ENCODE measurements around the gene IRX2. TPM values are rescaled to one million over a fixed set of nuclear protein-coding genes. Genes with fewer than 3 reads are reported as not detected.

IRX2 gene
- total and polyA plus RNA-seq, 10 of the 15 experiments (the other 5 are each of a cell fraction or from before 2014, with no cell fraction given), result not detected

DNA sequence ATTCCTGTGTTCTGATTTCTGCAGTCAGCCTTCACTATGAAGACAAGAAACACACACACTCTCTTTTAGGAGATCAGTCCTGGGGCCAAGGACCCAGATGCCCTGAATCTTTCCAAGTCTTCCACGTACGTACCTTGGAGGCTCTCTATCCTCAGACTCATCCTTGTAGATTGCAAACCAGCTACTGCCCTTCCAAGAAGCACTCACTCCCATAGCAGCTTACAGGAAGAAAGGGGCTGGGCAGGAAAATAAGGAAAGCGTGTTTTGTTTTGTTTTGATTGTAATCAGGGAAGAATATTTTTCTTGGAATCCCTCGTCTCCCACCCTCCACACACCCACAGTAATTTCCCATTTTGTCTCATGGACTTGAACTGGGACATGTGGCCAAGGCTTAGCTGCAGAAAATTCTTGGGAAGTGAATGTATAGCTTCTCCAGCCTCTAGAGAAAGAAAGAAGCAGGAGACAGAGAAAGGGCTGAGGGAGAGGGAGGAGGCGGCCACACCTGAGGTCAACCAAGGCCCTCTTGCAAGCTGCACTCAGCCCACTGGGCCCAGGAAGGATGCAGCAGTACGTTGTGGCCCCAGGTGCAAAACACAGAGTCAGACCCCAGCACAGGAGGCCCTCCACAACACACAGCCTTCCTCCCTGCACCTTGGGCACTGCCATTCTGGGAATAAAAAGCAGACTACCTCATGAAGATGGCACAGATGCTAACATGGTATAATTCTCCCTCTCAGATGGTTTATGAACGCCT, 29.9 kb downstream of the IRX2 start:
- BruUV-seq (replicated peaks), result no TSS peak
- Histone ChIP-seq H3K4me3 (no peak overlapping the region), H3K27me3 (replicated peaks in 1 of 2; ENCODE audit: control insufficient read depth in 2 of 2, insufficient read depth in 2 of 2, low read length in 1 of 2) (no peaks in the 10 kb centered on the region), H3K9me3 (replicated peaks; ENCODE audit: control insufficient read depth, insufficient read depth, low read length) (no peaks in the 10 kb centered on the region; the same call in 2 of the 3 replicates), H2AFZ (ENCODE audit: control insufficient read depth, low read depth, low read length) (no peak overlapping the region), H3K36me3 (ENCODE audit: control insufficient read depth in 2 of 2, insufficient read depth in 2 of 2, low read length in 1 of 2) (no peaks in the 10 kb centered on the region), H3K9ac (ENCODE audit: control insufficient read depth, insufficient read depth, low read length) (no peak overlapping the region), H3K79me2 (ENCODE audit: control insufficient read depth, insufficient read depth, low read length) (no peaks in the 10 kb centered on the region), H3K27ac (ENCODE audit: control insufficient read depth, insufficient read depth) (no peak overlapping the region), H3K4me1 (ENCODE audit: control insufficient read depth, insufficient read depth, low read length) (no peaks in the 10 kb centered on the region), H3K4me2 (ENCODE audit: control insufficient read depth, insufficient read depth) (no peak overlapping the region), H4K20me1 (ENCODE audit: control insufficient read depth, insufficient read depth) (no peaks in the 10 kb centered on the region)
- intact Hi-C loops (cut with micrococcal nuclease; ENCODE audit: unreplicated experiment), result no loop called here
- ATAC-seq, result no peak
- ChIA-PET RAD21 (ENCODE audit: unreplicated experiment) (no interaction called here), CTCF (no interaction called here), POLR2A (no interaction called here), SMC1A (ENCODE audit: uncharacterized antibody, unreplicated experiment) (no interaction called here)
- no peak for FAIRE-seq
- in situ Hi-C loops (cut with MboI), result no loop called here
- WGBS (ENCODE audit: insufficient coverage, insufficient replicate concordance, low lambda C conversion rate, missing lambda C conversion rate), result 2% methylated on average over 7 of the region's 7 CpGs
- no peak for DNase-seq (ENCODE audit: low read depth, low spot score)
- TF ChIP-seq, protein P1, sequence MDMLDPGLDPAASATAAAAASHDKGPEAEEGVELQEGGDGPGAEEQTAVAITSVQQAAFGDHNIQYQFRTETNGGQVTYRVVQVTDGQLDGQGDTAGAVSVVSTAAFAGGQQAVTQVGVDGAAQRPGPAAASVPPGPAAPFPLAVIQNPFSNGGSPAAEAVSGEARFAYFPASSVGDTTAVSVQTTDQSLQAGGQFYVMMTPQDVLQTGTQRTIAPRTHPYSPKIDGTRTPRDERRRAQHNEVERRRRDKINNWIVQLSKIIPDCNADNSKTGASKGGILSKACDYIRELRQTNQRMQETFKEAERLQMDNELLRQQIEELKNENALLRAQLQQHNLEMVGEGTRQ (IDR thresholded peaks at IDR 0.05; ENCODE audit: borderline replicate concordance, low read depth, low read length), result no peak
- TF ChIP-seq FOS (IDR thresholded peaks at IDR 0.05; ENCODE audit: borderline replicate concordance, extremely low read depth, insufficient read length) (no peak), ZBTB11 (CRISPR knock-in tag; IDR thresholded peaks at IDR 0.05) (no peak), RBBP5 (conservative IDR thresholded peaks at IDR 0.05) (no peak), ZNF622 (IDR thresholded peaks at IDR 0.05) (no peak), MXI1 (IDR thresholded peaks at IDR 0.05; ENCODE audit: low read depth, low read length) (no peak), CREB1 (IDR thresholded peaks at IDR 0.05; ENCODE audit: low read depth) (no peak), ASH2L (IDR thresholded peaks at IDR 0.05; ENCODE audit: borderline replicate concordance, low read depth) (no peak), NFYB (IDR thresholded peaks at IDR 0.05; ENCODE audit: insufficient read depth, low read depth, low read length) (no peak), RUNX3 (IDR thresholded peaks at IDR 0.05; ENCODE audit: low read length) (no peak), E4F1 (IDR thresholded peaks at IDR 0.05; ENCODE audit: borderline replicate concordance, partially characterized antibody) (no peak), ELK1 (IDR thresholded peaks at IDR 0.05; ENCODE audit: low read depth, low read length) (no peak), SIN3A (IDR thresholded peaks at IDR 0.05; ENCODE audit: low read depth, low read length) (no peak), ZNF384 (IDR thresholded peaks at IDR 0.05; ENCODE audit: borderline replicate concordance, low read depth, low read length) (no peak)
- TF ChIP-seq, protein P2, sequence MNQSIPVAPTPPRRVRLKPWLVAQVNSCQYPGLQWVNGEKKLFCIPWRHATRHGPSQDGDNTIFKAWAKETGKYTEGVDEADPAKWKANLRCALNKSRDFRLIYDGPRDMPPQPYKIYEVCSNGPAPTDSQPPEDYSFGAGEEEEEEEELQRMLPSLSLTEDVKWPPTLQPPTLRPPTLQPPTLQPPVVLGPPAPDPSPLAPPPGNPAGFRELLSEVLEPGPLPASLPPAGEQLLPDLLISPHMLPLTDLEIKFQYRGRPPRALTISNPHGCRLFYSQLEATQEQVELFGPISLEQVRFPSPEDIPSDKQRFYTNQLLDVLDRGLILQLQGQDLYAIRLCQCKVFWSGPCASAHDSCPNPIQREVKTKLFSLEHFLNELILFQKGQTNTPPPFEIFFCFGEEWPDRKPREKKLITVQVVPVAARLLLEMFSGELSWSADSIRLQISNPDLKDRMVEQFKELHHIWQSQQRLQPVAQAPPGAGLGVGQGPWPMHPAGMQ (IDR thresholded peaks at IDR 0.05; ENCODE audit: borderline replicate concordance), result no peak
